Gastroesophageal sphincter (tissue), 3 donors: ENCODE measurements around the gene STING1.

Experiments
- CTCF ChIP-seq, 4 experiments: fragments of 200-600 bp in 2 of 4; fragments of 450-650 bp in 2 of 4; sonication (generic) in 1 of 4; IDR thresholded peaks; one replicate each; pipeline ENCODE4 v1.5.1; 2017 to 2019; ENCODE audit warnings: antibody characterized with exemption in 4 of 4, mild to moderate bottlenecking in 2 of 4, moderate library complexity in 2 of 4
- POLR2AphosphoS5 ChIP-seq: sonication (generic); formaldehyde crosslinking; IDR thresholded peaks from one replicate; pipeline ENCODE4 v1.6.1; 2017; ENCODE audit warnings: antibody characterized with exemption

GRCh38 chr5:139523635-139524445 is 41.3 kb upstream of the STING1 start:
- TF ChIP-seq CTCF (IDR thresholded peaks at IDR 0.05) (no peak), POLR2AphosphoS5 (no peak)
